Measurements from ENCODE around the gene ZNF608.

ZNF608 gene

GRCh38 chr5:124772457-124773200, 26.2 kb upstream of the ZNF608 start:
- H3K9me3 Mint-ChIP-seq, result peaks cover 2 to 7% of the 10 kb centered on the region in 2 donors
- no peak overlapping the region for H3K27ac Mint-ChIP-seq
- no peaks in the 10 kb centered on the region for H3K27me3 Mint-ChIP-seq
- ATAC-seq (replicated peaks) (no peak), DNase-seq (no peak)
- H3K4me3 Mint-ChIP-seq, result no peak overlapping the region
- H3K4me1 Mint-ChIP-seq (ENCODE audit: low read depth in 2 of 2), result no peaks in the 10 kb centered on the region
- H3K36me3 Mint-ChIP-seq (ENCODE audit: insufficient read depth), result no peaks in the 10 kb centered on the region

- no peak for DNase-seq
Observed at GRCh38 chr5:124771761-124772160, 25.3 kb upstream of the ZNF608 start.

GRCh38 chr5:124764992-124765611, 18.7 kb upstream of the ZNF608 start:
- no peak overlapping the region for H3K4me3 Mint-ChIP-seq
- no peaks in the 10 kb centered on the region for H3K4me1 Mint-ChIP-seq (ENCODE audit: low read depth in 2 of 2)
- ATAC-seq (replicated peaks) (no peak), DNase-seq (no peak)
- H3K36me3 Mint-ChIP-seq (ENCODE audit: insufficient read depth), result no peaks in the 10 kb centered on the region
- peaks cover 0 to 2% of the 10 kb centered on the region in 2 donors for H3K9me3 Mint-ChIP-seq
- H3K27me3 Mint-ChIP-seq, result no peaks in the 10 kb centered on the region
- H3K27ac Mint-ChIP-seq, result no peak overlapping the region

More at GRCh38 chr5:124771761-124772160, 25.3 kb upstream of the ZNF608 start:
- Mint-ChIP-seq H3K36me3 (ENCODE audit: insufficient read depth) (no peaks in the 10 kb centered on the region), H3K27ac (no peak overlapping the region), H3K9me3 (peaks cover 2 to 7% of the 10 kb centered on the region in 2 donors), H3K27me3 (no peaks in the 10 kb centered on the region), H3K4me1 (ENCODE audit: low read depth in 2 of 2) (no peaks in the 10 kb centered on the region), H3K4me3 (no peak overlapping the region)
- ATAC-seq (replicated peaks), result no peak

GRCh38 chr5:124764585-124764984, 18.1 kb upstream of the ZNF608 start:
- Mint-ChIP-seq H3K36me3 (ENCODE audit: insufficient read depth) (no peaks in the 10 kb centered on the region), H3K27me3 (no peaks in the 10 kb centered on the region), H3K27ac (no peak overlapping the region), H3K9me3 (peaks cover 0 to 2% of the 10 kb centered on the region in 2 donors), H3K4me3 (no peak overlapping the region), H3K4me1 (ENCODE audit: low read depth in 2 of 2) (no peaks in the 10 kb centered on the region)
- ATAC-seq (replicated peaks) (no peak), DNase-seq (no peak)

- H3K27me3 Mint-ChIP-seq, result no peaks in the 10 kb centered on the region
- no peak overlapping the region for H3K4me3 Mint-ChIP-seq
- no peaks in the 10 kb centered on the region for H3K36me3 Mint-ChIP-seq (ENCODE audit: insufficient read depth)
- H3K9me3 Mint-ChIP-seq, result peaks cover 0 to 2% of the 10 kb centered on the region in 2 donors
- ATAC-seq (replicated peaks) (no peak), DNase-seq (no peak)
- no peak overlapping the region for H3K27ac Mint-ChIP-seq
- H3K4me1 Mint-ChIP-seq (ENCODE audit: low read depth in 2 of 2), result no peaks in the 10 kb centered on the region
Observed at GRCh38 chr5:124761010-124761409, 14.6 kb upstream of the ZNF608 start.

GRCh38 chr5:124760608-124761007, 14.2 kb upstream of the ZNF608 start:
- Mint-ChIP-seq H3K9me3 (peaks cover 0 to 2% of the 10 kb centered on the region in 2 donors), H3K27ac (no peak overlapping the region), H3K36me3 (ENCODE audit: insufficient read depth) (no peaks in the 10 kb centered on the region), H3K4me3 (no peak overlapping the region), H3K4me1 (ENCODE audit: low read depth in 2 of 2) (no peaks in the 10 kb centered on the region), H3K27me3 (no peaks in the 10 kb centered on the region)
- no peak for DNase-seq
- ATAC-seq (replicated peaks), result no peak

- Mint-ChIP-seq H3K4me1 (ENCODE audit: low read depth in 2 of 2) (no peaks in the 10 kb centered on the region), H3K27me3 (no peaks in the 10 kb centered on the region), H3K4me3 (no peak overlapping the region), H3K9me3 (peaks cover 0 to 2% of the 10 kb centered on the region in 2 donors), H3K36me3 (ENCODE audit: insufficient read depth) (no peaks in the 10 kb centered on the region), H3K27ac (no peak overlapping the region)
- ATAC-seq (replicated peaks) (no peak), DNase-seq (no peak)
Observed at GRCh38 chr5:124755565-124755964, 9.1 kb upstream of the ZNF608 start.

- Mint-ChIP-seq H3K9me3 (peaks cover 0 to 2% of the 10 kb centered on the region in 2 donors), H3K4me1 (ENCODE audit: low read depth in 2 of 2) (no peaks in the 10 kb centered on the region), H3K4me3 (no peak overlapping the region), H3K36me3 (ENCODE audit: insufficient read depth) (no peaks in the 10 kb centered on the region), H3K27ac (no peak overlapping the region), H3K27me3 (no peaks in the 10 kb centered on the region)
- ATAC-seq (replicated peaks), result no peak
- DNase-seq, result no peak
Observed at GRCh38 chr5:124755041-124755440, 8.6 kb upstream of the ZNF608 start.

- Mint-ChIP-seq H3K9me3 (peaks cover 0 to 2% of the 10 kb centered on the region in 2 donors), H3K36me3 (ENCODE audit: insufficient read depth) (no peaks in the 10 kb centered on the region), H3K4me1 (ENCODE audit: low read depth in 2 of 2) (no peaks in the 10 kb centered on the region), H3K4me3 (no peak overlapping the region), H3K27ac (no peak overlapping the region), H3K27me3 (no peaks in the 10 kb centered on the region)
- ATAC-seq (replicated peaks), result no peak
- no peak for DNase-seq
Observed at GRCh38 chr5:124754206-124754927, 7.9 kb upstream of the ZNF608 start.

GRCh38 chr5:124752854-124753720, 6.6 kb upstream of the ZNF608 start:
- ATAC-seq (replicated peaks) (no peak), DNase-seq (no peak)
- Mint-ChIP-seq H3K27ac (no peak overlapping the region), H3K9me3 (peaks cover 0 to 2% of the 10 kb centered on the region in 2 donors), H3K27me3 (peaks cover 0 to 8% of the 10 kb centered on the region in 2 donors), H3K36me3 (ENCODE audit: insufficient read depth) (no peaks in the 10 kb centered on the region), H3K4me3 (no peak overlapping the region), H3K4me1 (ENCODE audit: low read depth in 2 of 2) (no peaks in the 10 kb centered on the region)

- no peak for ATAC-seq (replicated peaks)
- no peaks in the 10 kb centered on the region for H3K36me3 Mint-ChIP-seq (ENCODE audit: insufficient read depth)
- H3K4me3 Mint-ChIP-seq, result no peak overlapping the region
- peaks cover 0 to 5% of the 10 kb centered on the region in 2 donors for H3K4me1 Mint-ChIP-seq (ENCODE audit: low read depth in 2 of 2)
- DNase-seq, result no peak
- H3K27ac Mint-ChIP-seq, result no peak overlapping the region
- peaks cover 0 to 27% of the 10 kb centered on the region in 2 donors for H3K27me3 Mint-ChIP-seq
- H3K9me3 Mint-ChIP-seq, result peaks cover 0 to 4% of the 10 kb centered on the region in 2 donors
Observed at GRCh38 chr5:124751031-124751430, 4.6 kb upstream of the ZNF608 start.

- ATAC-seq (replicated peaks) (peak; percentile 62), DNase-seq (no peak)
- Mint-ChIP-seq H3K4me3 (peak overlapping the region in 1 of 2 donors; percentile 14), H3K27me3 (peaks cover 0 to 33% of the 10 kb centered on the region in 2 donors), H3K4me1 (ENCODE audit: low read depth in 2 of 2) (peaks cover 0 to 5% of the 10 kb centered on the region in 2 donors), H3K27ac (no peak overlapping the region), H3K36me3 (ENCODE audit: insufficient read depth) (no peaks in the 10 kb centered on the region), H3K9me3 (peaks cover 0 to 4% of the 10 kb centered on the region in 2 donors)
Observed at GRCh38 chr5:124748687-124749594, 2.5 kb upstream of the ZNF608 start.
